Rectal smooth muscle tissue (tissue), 1 donor: ENCODE results near the gene CRTC3.

Experiments
- H3K27ac ChIP-seq: one replicate; pipeline ENCODE4 v1.7.0; 2013; ENCODE audit warnings: low read depth, low read length, inconsistent platforms
- H3K27me3 ChIP-seq: one replicate; pipeline ENCODE4 v1.7.0; 2013; ENCODE audit warnings: low read length; ENCODE audit not compliant: control insufficient read depth, insufficient read depth
- H3K36me3 ChIP-seq: one replicate; pipeline ENCODE4 v1.7.0; 2013; ENCODE audit warnings: low read length; ENCODE audit not compliant: control insufficient read depth, insufficient read depth
- H3K4me1 ChIP-seq: one replicate; pipeline ENCODE4 v1.7.0; 2013; ENCODE audit warnings: low read length; ENCODE audit not compliant: control insufficient read depth, insufficient read depth
- H3K4me3 ChIP-seq: one replicate; pipeline ENCODE4 v1.7.0; 2013; ENCODE audit warnings: low read length
- H3K9ac ChIP-seq: one replicate; pipeline ENCODE4 v1.7.0; 2013; ENCODE audit warnings: low read length

CRTC3 gene

GRCh38 chr15:90642464-90643300, 113.0 kb downstream of the CRTC3 start:
- Histone ChIP-seq H3K27ac (no peak overlapping the region), H3K36me3 (peaks cover 22% of the 10 kb centered on the region), H3K9ac (no peak overlapping the region), H3K4me1 (no peaks in the 10 kb centered on the region), H3K27me3 (no peaks in the 10 kb centered on the region), H3K4me3 (no peak overlapping the region)

- Histone ChIP-seq H3K4me1 (peaks cover under 1% of the 10 kb centered on the region), H3K9ac (no peak overlapping the region), H3K27me3 (no peaks in the 10 kb centered on the region), H3K36me3 (peaks cover 22% of the 10 kb centered on the region), H3K4me3 (no peak overlapping the region), H3K27ac (no peak overlapping the region)
Observed at GRCh38 chr15:90643301-90643632, 113.5 kb downstream of the CRTC3 start.

- H3K9ac ChIP-seq, result no peak overlapping the region
Observed at GRCh38 chr15:90644526-90644925, 114.8 kb downstream of the CRTC3 start.

GRCh38 chr15:90644952-90645725, 115.4 kb downstream of the CRTC3 start:
- Histone ChIP-seq H3K36me3 (peaks cover 19% of the 10 kb centered on the region), H3K27me3 (no peaks in the 10 kb centered on the region), H3K9ac (no peak overlapping the region), H3K4me1 (peaks cover 3% of the 10 kb centered on the region), H3K4me3 (no peak overlapping the region), H3K27ac (no peak overlapping the region)

More at GRCh38 chr15:90644526-90644925, 114.8 kb downstream of the CRTC3 start:
- no peak overlapping the region for H3K4me3 ChIP-seq
- peaks cover 19% of the 10 kb centered on the region for H3K36me3 ChIP-seq
- H3K27ac ChIP-seq, result no peak overlapping the region
- no peaks in the 10 kb centered on the region for H3K27me3 ChIP-seq
- peaks cover 3% of the 10 kb centered on the region for H3K4me1 ChIP-seq

GRCh38 chr15:90645873-90646575, 116.3 kb downstream of the CRTC3 start:
- peaks cover 3% of the 10 kb centered on the region for H3K4me1 ChIP-seq
- H3K9ac ChIP-seq, result no peak overlapping the region
- H3K36me3 ChIP-seq, result peaks cover 16% of the 10 kb centered on the region
- H3K4me3 ChIP-seq, result no peak overlapping the region
- H3K27me3 ChIP-seq, result no peaks in the 10 kb centered on the region
- H3K27ac ChIP-seq, result no peak overlapping the region

GRCh38 chr15:90646662-90647305, 117.1 kb downstream of the CRTC3 start:
- H3K27ac ChIP-seq, result no peak overlapping the region
- H3K4me3 ChIP-seq, result no peak overlapping the region
- H3K4me1 ChIP-seq, result peaks cover 3% of the 10 kb centered on the region
- H3K9ac ChIP-seq, result no peak overlapping the region
- H3K36me3 ChIP-seq, result peaks cover 14% of the 10 kb centered on the region
- H3K27me3 ChIP-seq, result no peaks in the 10 kb centered on the region

GRCh38 chr15:90647326-90647725, 117.6 kb downstream of the CRTC3 start:
- peaks cover 3% of the 10 kb centered on the region for H3K4me1 ChIP-seq
- no peak overlapping the region for H3K4me3 ChIP-seq
- no peak overlapping the region for H3K27ac ChIP-seq
- H3K27me3 ChIP-seq, result no peaks in the 10 kb centered on the region
- no peak overlapping the region for H3K9ac ChIP-seq
- H3K36me3 ChIP-seq, result peaks cover 9% of the 10 kb centered on the region

- no peaks in the 10 kb centered on the region for H3K36me3 ChIP-seq
- H3K27me3 ChIP-seq, result no peaks in the 10 kb centered on the region
- peak overlapping the region; percentile 4 for H3K27ac ChIP-seq
- H3K9ac ChIP-seq, result no peak overlapping the region
- H3K4me1 ChIP-seq, result peaks cover 3% of the 10 kb centered on the region
- no peak overlapping the region for H3K4me3 ChIP-seq
Observed at GRCh38 chr15:90648137-90649070, 118.7 kb downstream of the CRTC3 start.

- no peak overlapping the region for H3K9ac ChIP-seq
- H3K27ac ChIP-seq, result no peak overlapping the region
- H3K27me3 ChIP-seq, result no peaks in the 10 kb centered on the region
- peaks cover 3% of the 10 kb centered on the region for H3K4me1 ChIP-seq
- no peak overlapping the region for H3K4me3 ChIP-seq
- no peaks in the 10 kb centered on the region for H3K36me3 ChIP-seq
Observed at GRCh38 chr15:90650117-90650955, 120.6 kb downstream of the CRTC3 start.

- H3K4me1 ChIP-seq, result peaks cover 3% of the 10 kb centered on the region
- H3K27ac ChIP-seq, result no peak overlapping the region
- no peak overlapping the region for H3K9ac ChIP-seq
- no peak overlapping the region for H3K4me3 ChIP-seq
- H3K36me3 ChIP-seq, result no peaks in the 10 kb centered on the region
- H3K27me3 ChIP-seq, result no peaks in the 10 kb centered on the region
Observed at GRCh38 chr15:90650956-90651689, 121.4 kb downstream of the CRTC3 start.
